Spleen (tissue), 11 donors: ENCODE data around the gene DAPK3. TPM values are rescaled to one million over a fixed set of nuclear protein-coding genes. Genes with fewer than 3 reads are reported as not detected.
"Not testable (repeated sequence)": the region's sequence is repeated elsewhere in the genome, so short reads cannot be mapped to it uniquely, and the experiment has no call there.

Source experiments
- DNase-seq: peaks from one replicate; pipeline ENCODE4 v3.0.0-alpha.2; 2020
- H3K27ac ChIP-seq, 8 donors: fragments of 200-600 bp; sonication (generic) in 7 of 8; 1 replicate in 4 of 8; 2 replicates in 4 of 8; pipeline versions ENCODE4 v1.5.0 to v1.8.0; 2016 to 2021; ENCODE audit warnings: inconsistent platforms in 4 of 8, mild to moderate bottlenecking in 4 of 8, moderate library complexity in 1 of 8
- H3K27me3 ChIP-seq, 7 donors: fragments of 200-600 bp; sonication (generic) in 6 of 7; replicated peaks in 1 of 7; 1 replicate in 4 of 7; 2 replicates in 3 of 7; pipeline versions ENCODE4 v1.5.0 to v1.8.0; 2016 to 2021; ENCODE audit warnings: inconsistent platforms in 3 of 7, mild to moderate bottlenecking in 1 of 7
- H3K36me3 ChIP-seq, 6 donors: fragments of 200-600 bp; sonication (generic) in 5 of 6; 1 replicate in 4 of 6; 2 replicates in 2 of 6; pipeline versions ENCODE4 v1.5.0 to v1.8.0; 2016 to 2021; ENCODE audit warnings: inconsistent platforms in 2 of 6
- H3K4me1 ChIP-seq, 6 donors: fragments of 200-600 bp; sonication (generic) in 5 of 6; 1 replicate in 3 of 6; 2 replicates in 3 of 6; pipeline versions ENCODE4 v1.5.0 to v1.8.0; 2016 to 2021; ENCODE audit warnings: inconsistent platforms in 3 of 6
- H3K4me3 ChIP-seq, 8 donors: fragments of 200-600 bp; sonication (generic) in 7 of 8; 1 replicate in 4 of 8; 2 replicates in 4 of 8; pipeline versions ENCODE4 v1.5.0 to v1.8.0; 2016 to 2021; ENCODE audit warnings: inconsistent platforms in 4 of 8, mild to moderate bottlenecking in 4 of 8, moderate library complexity in 2 of 8
- H3K9me3 ChIP-seq, 8 donors: fragments of 200-600 bp; sonication (generic) in 7 of 8; 1 replicate in 4 of 8; 2 replicates in 4 of 8; pipeline versions ENCODE4 v1.5.0 to v1.8.0; 2016 to 2021; ENCODE audit warnings: inconsistent platforms in 4 of 8
- CTCF ChIP-seq, 11 experiments: fragments of 200-600 bp in 7 of 11; fragments of 450-650 bp in 4 of 11; sonication (generic) in 4 of 11; IDR thresholded peaks in 8 of 11; conservative IDR thresholded peaks in 3 of 11; 1 replicate in 7 of 11; 2 replicates in 4 of 11; pipeline versions ENCODE4 v1.4.0 to v1.8.0; 2016 to 2021; ENCODE audit warnings: antibody characterized with exemption in 11 of 11, inconsistent platforms in 4 of 11, mild to moderate bottlenecking in 1 of 11
- POLR2A ChIP-seq, 3 donors: fragments of 450-650 bp; IDR thresholded peaks; one replicate each; pipeline ENCODE4 v1.5.1; 2017; ENCODE audit warnings: antibody characterized with exemption in 3 of 3, mild to moderate bottlenecking in 1 of 3
- POLR2AphosphoS5 ChIP-seq, 3 donors: sonication (generic); formaldehyde crosslinking; IDR thresholded peaks; one replicate each; pipeline ENCODE4 v1.5.1; 2017; ENCODE audit warnings: antibody characterized with exemption in 3 of 3
- WGBS, 5 donors: extraction: QIAGEN DNeasy Blood & Tissue Kit in 3 of 5; methylation state at CpG; one replicate each; pipeline versions ENCODE4 v1.1.5 to v1.1.7; 2013 to 2018; 5-methylcytosine and 5-hydroxymethylcytosine counted together
- intact Hi-C: fragments of 100-400 bp; cut with DNase I; formaldehyde crosslinking; loops from one replicate; pipeline ENCODE4 v1.15.0; 2023; ENCODE audit warnings: low total_unique reads
- polyA plus RNA-seq, 3 donors: library from polyadenylated mRNA; stranded (reverse); fragments of 200-250 nt; gene quantifications; one replicate each; pipeline ENCODE4 v1.2.1, GENCODE V29; 2013
- total RNA-seq, 7 donors: library from RNA; depleted of rRNA in 3 of 7; stranded (reverse); fragments of >200 nt in 3 of 7; fragmentation: NEBNext Ultra II Directional in 4 of 7; extraction: Animal tissue kit (Norgen Biotek cat#: 25700) in 4 of 7; gene quantifications; one replicate each; pipeline versions ENCODE4 v1.1.0 to v1.2.1, GENCODE V29; 2016 to 2021
- donor health status: healthy with polysubstance abuse.
- donor health status: DM: no; HTN: no; CAD: no; lungs with moderate emphysema.
- donor health status: DM: no; HTN: no; CAD: no.
- donor health status: Bipolar disorder and iron deficiency.
- donor health status: healthy.
- donor health status: DM: no; HTN: no; CAD: no.
- donor health status: DM: yes; HTN: yes; CAD: no.

Gene DAPK3
- total and polyA plus RNA-seq, 10 donors, result 26.5 to 68.8 (median 46.1) TPM

GRCh38 chr19:3945838-3946237 is 25.1 kb downstream of the DAPK3 start:
- Histone ChIP-seq H3K4me1 (peaks cover 0 to 19% (median 6%) of the 10 kb centered on the region in 6 donors), H3K4me3 (no peak overlapping the region), H3K27me3 (peaks cover 0 to 12% (median 0%) of the 10 kb centered on the region in 7 donors), H3K27ac (no peak overlapping the region), H3K9me3 (no peaks in the 10 kb centered on the region), H3K36me3 (no peaks in the 10 kb centered on the region)
- 39 to 70% (median 70%) methylated on average over 2 of the region's 2 CpGs for WGBS, 5 donors
- no peak for DNase-seq
- intact Hi-C loops, result no loop called here
- TF ChIP-seq POLR2AphosphoS5 (IDR thresholded peaks at IDR 0.05) (no peak), POLR2A (IDR thresholded peaks at IDR 0.05) (no peak), CTCF (IDR thresholded peaks at IDR 0.05 in 8 of 11, conservative IDR thresholded peaks at IDR 0.05 in 3 of 11) (no peak)

GRCh38 chr19:3944018-3944721 is 26.7 kb downstream of the DAPK3 start:
- H3K27ac ChIP-seq, result no peak overlapping the region
- peaks cover 0 to 6% (median 0%) of the 10 kb centered on the region in 6 donors for H3K4me1 ChIP-seq
- no peaks in the 10 kb centered on the region for H3K9me3 ChIP-seq
- WGBS, 5 donors, result 61 to 72% (median 64%) methylated on average over 11 of the region's 11 CpGs
- no peaks in the 10 kb centered on the region for H3K36me3 ChIP-seq
- intact Hi-C loops, result no loop called here
- no peaks in the 10 kb centered on the region for H3K27me3 ChIP-seq
- no peak overlapping the region for H3K4me3 ChIP-seq
- DNase-seq, result no peak
- no peak for TF ChIP-seq POLR2AphosphoS5 (IDR thresholded peaks at IDR 0.05)
- TF ChIP-seq CTCF (IDR thresholded peaks at IDR 0.05 in 8 of 11, conservative IDR thresholded peaks at IDR 0.05 in 3 of 11), result no peak
- TF ChIP-seq POLR2A (IDR thresholded peaks at IDR 0.05), result no peak

- Histone ChIP-seq H3K27me3 (peaks cover 0 to 2% (median 0%) of the 10 kb centered on the region in 7 donors), H3K4me1 (peaks cover 0 to 6% (median 0%) of the 10 kb centered on the region in 6 donors), H3K36me3 (no peaks in the 10 kb centered on the region), H3K4me3 (no peak overlapping the region), H3K27ac (no peak overlapping the region), H3K9me3 (no peaks in the 10 kb centered on the region)
- WGBS, 5 donors, result 75 to 84% (median 79%) methylated on average over 8 of the region's 8 CpGs
- intact Hi-C loops, result no loop called here
- no peak for TF ChIP-seq POLR2AphosphoS5 (IDR thresholded peaks at IDR 0.05)
- DNase-seq, result no peak
These were observed 28.0 kb downstream of the DAPK3 start for GRCh38 chr19:3942790-3943409.

- H3K4me1 ChIP-seq, H3K9me3 ChIP-seq, DNase-seq, intact Hi-C loops, H3K4me3 ChIP-seq, H3K36me3 ChIP-seq, H3K27ac ChIP-seq: not testable (repeated sequence)
- WGBS, 5 donors, result 87 to 96% (median 94%) methylated on average over 21 to 22 of the region's 22 CpGs
- peaks cover 0 to 41% (median 8%) of the 10 kb centered on the region in 7 donors for H3K27me3 ChIP-seq
These were observed 32.5 kb downstream of the DAPK3 start for GRCh38 chr19:3938300-3938950.
